Measurements from ENCODE around the gene BICD1.

- TF ChIP-seq, protein P1, sequence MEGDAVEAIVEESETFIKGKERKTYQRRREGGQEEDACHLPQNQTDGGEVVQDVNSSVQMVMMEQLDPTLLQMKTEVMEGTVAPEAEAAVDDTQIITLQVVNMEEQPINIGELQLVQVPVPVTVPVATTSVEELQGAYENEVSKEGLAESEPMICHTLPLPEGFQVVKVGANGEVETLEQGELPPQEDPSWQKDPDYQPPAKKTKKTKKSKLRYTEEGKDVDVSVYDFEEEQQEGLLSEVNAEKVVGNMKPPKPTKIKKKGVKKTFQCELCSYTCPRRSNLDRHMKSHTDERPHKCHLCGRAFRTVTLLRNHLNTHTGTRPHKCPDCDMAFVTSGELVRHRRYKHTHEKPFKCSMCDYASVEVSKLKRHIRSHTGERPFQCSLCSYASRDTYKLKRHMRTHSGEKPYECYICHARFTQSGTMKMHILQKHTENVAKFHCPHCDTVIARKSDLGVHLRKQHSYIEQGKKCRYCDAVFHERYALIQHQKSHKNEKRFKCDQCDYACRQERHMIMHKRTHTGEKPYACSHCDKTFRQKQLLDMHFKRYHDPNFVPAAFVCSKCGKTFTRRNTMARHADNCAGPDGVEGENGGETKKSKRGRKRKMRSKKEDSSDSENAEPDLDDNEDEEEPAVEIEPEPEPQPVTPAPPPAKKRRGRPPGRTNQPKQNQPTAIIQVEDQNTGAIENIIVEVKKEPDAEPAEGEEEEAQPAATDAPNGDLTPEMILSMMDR (IDR thresholded peaks at IDR 0.05) = no peak
- TF ChIP-seq EP300 (IDR thresholded peaks at IDR 0.05) (no peak), POLR2A (IDR thresholded peaks at IDR 0.05) (no peak)
Measured at GRCh38 chr12:32257695-32258496, 151.2 kb downstream of the BICD1 start.
